AG10803 (cell line): Measurements from ENCODE around the gene ARHGAP24.

Experiments
- DNase-seq: peaks from one replicate; pipeline ENCODE4 v3.0.0; 2010; ENCODE audit warnings: low read depth
- H3K4me3 ChIP-seq: 2 replicates; pipeline ENCODE4 v1.5.1; 2011; ENCODE audit warnings: mild to moderate bottlenecking, low read length, control low read depth
- TF ChIP-seq, protein P1 (sequence below): conservative IDR thresholded peaks from 2 replicates; pipeline ENCODE4 v1.5.1; 2011; ENCODE audit warnings: mild to moderate bottlenecking, low read length, control low read depth, inconsistent platforms

Gene ARHGAP24

DNA sequence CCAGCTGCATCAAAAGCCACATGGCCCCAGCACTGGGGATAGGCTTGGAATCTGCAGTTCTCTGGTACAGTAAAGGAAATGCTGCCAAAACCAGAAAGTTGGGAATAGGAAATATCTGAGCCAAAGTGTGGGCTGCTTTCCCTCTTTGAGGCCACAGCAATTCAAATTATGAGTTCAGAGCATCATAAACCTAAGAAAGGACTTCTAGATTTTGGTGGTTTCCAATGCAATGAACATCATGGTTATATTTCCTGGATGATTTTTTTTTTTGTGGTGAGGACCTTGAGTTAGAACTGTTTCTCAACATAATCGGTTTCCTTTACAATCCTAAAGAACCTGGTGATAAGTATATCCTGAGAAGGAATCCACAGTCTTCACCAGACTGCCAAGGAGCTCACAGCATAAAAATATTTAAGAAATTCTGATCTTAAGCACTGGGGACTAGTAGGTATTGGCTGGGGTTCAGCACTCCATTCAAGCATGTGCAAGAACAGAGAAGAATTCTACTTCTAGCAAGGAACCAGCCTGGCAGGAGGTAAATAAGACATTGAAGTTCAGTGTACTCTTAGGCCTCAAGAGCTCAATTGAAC, 29.8 kb upstream of the ARHGAP24 start:
- TF ChIP-seq, protein P1, sequence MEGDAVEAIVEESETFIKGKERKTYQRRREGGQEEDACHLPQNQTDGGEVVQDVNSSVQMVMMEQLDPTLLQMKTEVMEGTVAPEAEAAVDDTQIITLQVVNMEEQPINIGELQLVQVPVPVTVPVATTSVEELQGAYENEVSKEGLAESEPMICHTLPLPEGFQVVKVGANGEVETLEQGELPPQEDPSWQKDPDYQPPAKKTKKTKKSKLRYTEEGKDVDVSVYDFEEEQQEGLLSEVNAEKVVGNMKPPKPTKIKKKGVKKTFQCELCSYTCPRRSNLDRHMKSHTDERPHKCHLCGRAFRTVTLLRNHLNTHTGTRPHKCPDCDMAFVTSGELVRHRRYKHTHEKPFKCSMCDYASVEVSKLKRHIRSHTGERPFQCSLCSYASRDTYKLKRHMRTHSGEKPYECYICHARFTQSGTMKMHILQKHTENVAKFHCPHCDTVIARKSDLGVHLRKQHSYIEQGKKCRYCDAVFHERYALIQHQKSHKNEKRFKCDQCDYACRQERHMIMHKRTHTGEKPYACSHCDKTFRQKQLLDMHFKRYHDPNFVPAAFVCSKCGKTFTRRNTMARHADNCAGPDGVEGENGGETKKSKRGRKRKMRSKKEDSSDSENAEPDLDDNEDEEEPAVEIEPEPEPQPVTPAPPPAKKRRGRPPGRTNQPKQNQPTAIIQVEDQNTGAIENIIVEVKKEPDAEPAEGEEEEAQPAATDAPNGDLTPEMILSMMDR: no peak
- peak; percentile 85 for DNase-seq
- no peak overlapping the region for H3K4me3 ChIP-seq

- DNase-seq: no peak
- no peak overlapping the region for H3K4me3 ChIP-seq
- TF ChIP-seq, protein P1: no peak
Observed at GRCh38 chr4:85446141-85446861, 28.6 kb upstream of the ARHGAP24 start.

DNA sequence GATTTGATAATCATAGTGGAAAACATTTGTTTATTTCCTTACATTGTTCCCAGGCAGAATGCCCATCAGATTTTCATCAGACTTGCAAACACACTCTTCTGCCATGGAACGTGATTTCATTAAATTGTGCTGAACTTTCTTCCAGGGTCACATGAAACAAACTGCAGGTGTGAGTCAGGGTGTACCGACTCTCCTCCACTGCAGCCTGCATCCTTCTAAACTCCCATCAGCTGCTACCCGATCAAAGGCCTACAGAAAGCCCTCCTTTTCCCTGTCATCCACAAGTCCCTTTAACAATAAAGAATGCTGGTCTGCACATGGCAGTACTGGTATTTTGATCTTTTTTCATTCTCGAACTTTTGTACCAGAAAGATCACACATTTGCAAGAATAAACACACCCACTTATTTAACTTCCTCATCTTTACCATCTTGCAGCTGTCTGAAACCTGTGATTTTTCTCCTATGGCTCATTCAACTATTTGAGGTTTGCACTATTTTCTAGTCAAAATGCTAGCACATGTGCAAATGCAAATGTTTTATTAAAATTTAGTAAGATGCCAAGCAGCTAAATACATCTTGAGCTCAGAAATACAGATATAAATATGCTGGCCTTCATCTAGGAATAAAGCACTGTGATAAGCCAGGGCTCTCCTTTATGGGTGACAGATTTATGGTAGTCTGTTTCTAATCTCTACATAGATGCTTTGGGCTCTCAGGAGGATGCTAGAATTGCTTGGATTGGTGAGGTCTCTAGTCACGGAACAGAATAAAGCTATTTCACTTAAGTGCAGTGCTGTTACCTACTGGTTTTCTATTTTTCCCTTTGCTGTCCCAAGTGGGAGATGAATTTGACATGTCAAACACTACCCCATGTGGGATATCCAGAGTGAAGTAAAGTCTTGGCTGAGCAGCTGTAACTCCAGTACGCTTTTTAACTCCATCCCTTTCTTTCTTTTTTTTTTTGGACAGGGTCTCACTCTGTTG, 25.8 kb upstream of the ARHGAP24 start:
- TF ChIP-seq, protein P1: no peak
- no peak for DNase-seq
- H3K4me3 ChIP-seq: no peak overlapping the region

- DNase-seq: peak; percentile 8
- no peak overlapping the region for H3K4me3 ChIP-seq
- TF ChIP-seq, protein P1: no peak
Observed at GRCh38 chr4:85452058-85452731, 22.8 kb upstream of the ARHGAP24 start.

- TF ChIP-seq, protein P1: no peak
- no peak for DNase-seq
- no peak overlapping the region for H3K4me3 ChIP-seq
Observed at GRCh38 chr4:85455942-85456341, 19.0 kb upstream of the ARHGAP24 start.

- TF ChIP-seq, protein P1: no peak
- H3K4me3 ChIP-seq: no peak overlapping the region
- DNase-seq: no peak
Observed at GRCh38 chr4:85457752-85458467, 17.0 kb upstream of the ARHGAP24 start.
